ENCODE data around the gene ZNF41.

- no peak for TF ChIP-seq CTCF (IDR thresholded peaks at IDR 0.05)
- no peak for TF ChIP-seq POLR2AphosphoS5 (IDR thresholded peaks at IDR 0.05)
Observed at GRCh38 chrX:47446431-47446830, 36.6 kb downstream of the ZNF41 start.
